IPS DF 6.9 (cell line): ENCODE data around the gene GSPT1.
"Not testable (repeated sequence)": the region's sequence is repeated elsewhere in the genome, so short reads cannot be mapped to it uniquely, and the experiment has no call there.

Experiments used
- DNase-seq: peaks from one replicate; pipeline ENCODE4 v3.0.0-alpha.2; 2013; ENCODE audit warnings: low read depth, low spot score
- H3K27ac ChIP-seq: one replicate; pipeline ENCODE4 v1.5.1; 2013; ENCODE audit warnings: low read length, control low read depth
- H3K27me3 ChIP-seq: 2 replicates; pipeline ENCODE4 v1.6.1; 2013; ENCODE audit warnings: mild to moderate bottlenecking, low read length; ENCODE audit not compliant: control insufficient read depth, insufficient read depth
- H3K36me3 ChIP-seq: 2 replicates; pipeline ENCODE4 v1.6.1; 2013; ENCODE audit warnings: low read length; ENCODE audit not compliant: control insufficient read depth, insufficient read depth
- H3K4me1 ChIP-seq: 2 replicates; pipeline ENCODE4 v1.6.1; 2013; ENCODE audit warnings: low read length; ENCODE audit not compliant: control insufficient read depth, insufficient read depth
- H3K4me3 ChIP-seq: 2 replicates; pipeline ENCODE4 v1.5.1; 2013; ENCODE audit warnings: mild to moderate bottlenecking, low read length
- H3K9me3 ChIP-seq: 2 replicates; pipeline ENCODE4 v1.6.1; 2013; ENCODE audit warnings: low read length, inconsistent platforms; ENCODE audit not compliant: control insufficient read depth, insufficient read depth
- WGBS: extraction: QIAGEN DNeasy Blood & Tissue Kit; methylation state at CpG from one replicate; pipeline ENCODE4 v1.1.7; 2013; ENCODE audit warnings: mixed read lengths, missing lambda C conversion rate; ENCODE audit not compliant: insufficient read length, insufficient coverage; 5-methylcytosine and 5-hydroxymethylcytosine counted together

The GSPT1 gene

GRCh38 chr16:11835309-11835708, 80.4 kb downstream of the GSPT1 start:
- Histone ChIP-seq H3K4me3 (no peak overlapping the region), H3K9me3 (no peaks in the 10 kb centered on the region), H3K27ac (no peak overlapping the region), H3K27me3 (no peaks in the 10 kb centered on the region), H3K36me3 (peaks cover 21% of the 10 kb centered on the region), H3K4me1 (no peaks in the 10 kb centered on the region)
- no CpG with 5 or more reads among the region's 4 CpGs for WGBS
- no peak for DNase-seq

- Histone ChIP-seq H3K27me3 (no peaks in the 10 kb centered on the region), H3K4me3 (no peak overlapping the region), H3K4me1 (no peaks in the 10 kb centered on the region), H3K36me3 (peaks cover 14% of the 10 kb centered on the region), H3K9me3 (no peaks in the 10 kb centered on the region), H3K27ac (no peak overlapping the region)
- no CpG with 5 or more reads among the region's 6 CpGs for WGBS
- no peak for DNase-seq
Observed at GRCh38 chr16:11833951-11834695, 81.6 kb downstream of the GSPT1 start.

- WGBS = no CpG with 5 or more reads among the region's 5 CpGs
- DNase-seq = no peak
- no peak overlapping the region for H3K27ac ChIP-seq
- no peaks in the 10 kb centered on the region for H3K36me3 ChIP-seq
- no peaks in the 10 kb centered on the region for H3K4me1 ChIP-seq
- H3K27me3 ChIP-seq = no peaks in the 10 kb centered on the region
- H3K4me3 ChIP-seq = no peak overlapping the region
- no peaks in the 10 kb centered on the region for H3K9me3 ChIP-seq
Observed at GRCh38 chr16:11828696-11829095, 87.1 kb downstream of the GSPT1 start.

GRCh38 chr16:11825520-11826165, 90.1 kb downstream of the GSPT1 start:
- not testable (repeated sequence) for H3K4me3 ChIP-seq, H3K36me3 ChIP-seq, H3K4me1 ChIP-seq, H3K9me3 ChIP-seq, H3K27me3 ChIP-seq, DNase-seq, H3K27ac ChIP-seq
- WGBS = no CpG with 5 or more reads among the region's 13 CpGs

- WGBS = no CpG with 5 or more reads among the region's 5 CpGs
Observed at GRCh38 chr16:11824362-11824761, 91.4 kb downstream of the GSPT1 start.

GRCh38 chr16:11823645-11824044, 92.1 kb downstream of the GSPT1 start:
- H3K36me3 ChIP-seq, H3K27ac ChIP-seq, H3K4me1 ChIP-seq, H3K4me3 ChIP-seq, H3K27me3 ChIP-seq, DNase-seq, H3K9me3 ChIP-seq: not testable (repeated sequence)
- WGBS = no CpG with 5 or more reads among the region's 5 CpGs

More at GRCh38 chr16:11824362-11824761, 91.4 kb downstream of the GSPT1 start:
- Histone ChIP-seq H3K27ac (no peak overlapping the region), H3K27me3 (no peaks in the 10 kb centered on the region), H3K36me3 (no peaks in the 10 kb centered on the region), H3K4me3 (no peak overlapping the region), H3K4me1 (no peaks in the 10 kb centered on the region), H3K9me3 (no peaks in the 10 kb centered on the region)
- no peak for DNase-seq

GRCh38 chr16:11819798-11820197, 96.0 kb downstream of the GSPT1 start:
- no CpG with 5 or more reads among the region's 10 CpGs for WGBS
- Histone ChIP-seq H3K27ac (no peak overlapping the region), H3K4me3 (no peak overlapping the region), H3K4me1 (no peaks in the 10 kb centered on the region), H3K9me3 (no peaks in the 10 kb centered on the region), H3K36me3 (no peaks in the 10 kb centered on the region), H3K27me3 (no peaks in the 10 kb centered on the region)
- no peak for DNase-seq

- DNase-seq, H3K27me3 ChIP-seq, H3K4me3 ChIP-seq, H3K4me1 ChIP-seq, H3K36me3 ChIP-seq, H3K9me3 ChIP-seq, H3K27ac ChIP-seq: not testable (repeated sequence)
- no CpG with 5 or more reads among the region's 13 CpGs for WGBS
Observed at GRCh38 chr16:11818970-11819369, 96.8 kb downstream of the GSPT1 start.
